Caco-2 (cell line): Measurements from ENCODE around the gene PRDM13. TPM values are rescaled to one million over a fixed set of nuclear protein-coding genes. Genes with fewer than 3 reads are reported as not detected.

Experiments used
- BruUV-seq: library from RNA; stranded (reverse); fragments of 400-500 nt; replicated peaks from 2 replicates; lab custom pipeline; 2021; lab: Mats Ljungman, UMichigan
- CTCF ChIA-PET: fragments of 300-600 bp; sonication (Branson Sonifier 250); formaldehyde crosslinking; loops from one replicate; lab custom pipeline; 2022; ENCODE audit warnings: antibody characterized with exemption; lab: Charles Lee
- POLR2A ChIA-PET: fragments of 300-600 bp; sonication (Branson Sonifier 250); formaldehyde crosslinking; loops from one replicate; lab custom pipeline; 2022; ENCODE audit warnings: antibody characterized with exemption; lab: Charles Lee
- DNase-seq, 2 experiments: peaks; one replicate each; pipeline versions ENCODE4 v3.0.0 to v3.0.0-alpha.2; 2020 to 2022
- H3K27me3 ChIP-seq: replicated peaks from 2 replicates; pipeline ENCODE4 v1.6.0; 2011; ENCODE audit warnings: low read length; ENCODE audit not compliant: control insufficient read depth, insufficient read depth
- H3K36me3 ChIP-seq: 2 replicates; pipeline ENCODE4 v1.5.1; 2011; ENCODE audit warnings: low read length; ENCODE audit not compliant: control insufficient read depth, insufficient read depth
- H3K4me1 ChIP-seq: fragments of 250-450 bp; sonication (Bioruptor Pico); 2 replicates; pipeline ENCODE4 v1.5.1; 2020; ENCODE audit warnings: mild to moderate bottlenecking
- H3K4me3 ChIP-seq: 2 replicates; pipeline ENCODE4 v1.5.1; 2011; ENCODE audit warnings: low read depth, mild to moderate bottlenecking, control low read depth, low read length
- H3K9me3 ChIP-seq: fragments of 250-450 bp; sonication (Bioruptor Pico); 2 replicates; pipeline ENCODE4 v1.5.1; 2020; ENCODE audit warnings: mild to moderate bottlenecking, moderate library complexity
- H3K27ac Mint-ChIP-seq: one replicate; pipeline ENCODE4 v1.8.0; 2022; ENCODE audit warnings: mixed read lengths; ENCODE audit not compliant: unreplicated experiment
- H3K27me3 Mint-ChIP-seq: one replicate; pipeline ENCODE4 v1.8.0; 2022; ENCODE audit warnings: mixed read lengths; ENCODE audit not compliant: insufficient read depth, unreplicated experiment
- H3K36me3 Mint-ChIP-seq: one replicate; pipeline ENCODE4 v1.8.0; 2022; ENCODE audit warnings: mild to moderate bottlenecking, mixed read lengths; ENCODE audit not compliant: insufficient read depth, unreplicated experiment
- H3K4me1 Mint-ChIP-seq: one replicate; pipeline ENCODE4 v1.8.0; 2022; ENCODE audit warnings: low read depth, mixed read lengths; ENCODE audit not compliant: unreplicated experiment
- H3K4me3 Mint-ChIP-seq: one replicate; pipeline ENCODE4 v1.8.0; 2022; ENCODE audit warnings: mild to moderate bottlenecking, moderate library complexity, mixed read lengths; ENCODE audit not compliant: unreplicated experiment
- H3K9me3 Mint-ChIP-seq: one replicate; pipeline ENCODE4 v1.8.0; 2022; ENCODE audit warnings: mixed read lengths; ENCODE audit not compliant: unreplicated experiment
- CTCF ChIP-seq, 2 experiments: fragments of 200-600 bp in 1 of 2; IDR thresholded peaks; 1 replicate in 1 of 2; 2 replicates in 1 of 2; pipeline versions ENCODE4 v1.5.1 to v1.8.0; 2011 to 2022; ENCODE audit warnings: antibody characterized with exemption in 1 of 2, control low read depth in 1 of 2, inconsistent platforms in 1 of 2, low read depth in 1 of 2, low read length in 1 of 2, mild to moderate bottlenecking in 1 of 2, moderate library complexity in 1 of 2; ENCODE audit not compliant: insufficient read depth in 1 of 2, severe bottlenecking in 1 of 2, unreplicated experiment in 1 of 2
- intact Hi-C: fragments of 100-400 bp; cut with micrococcal nuclease; formaldehyde crosslinking; loops from one replicate; pipeline ENCODE4 v1.10.0; 2022; ENCODE audit not compliant: unreplicated experiment
- total RNA-seq: library from RNA; stranded (reverse); gene quantifications from 2 replicates; pipeline ENCODE4 v1.2.3, GENCODE V29; 2022

The PRDM13 gene
- total RNA-seq, 1 experiment from 2014 or later = 0.41 TPM

GRCh38 chr6:99587792-99588191, 18.8 kb upstream of the PRDM13 start:
- no peak for TF ChIP-seq CTCF (IDR thresholded peaks at IDR 0.05; ENCODE audit: insufficient read depth in 1 of 2, low read depth in 1 of 2, low read length in 1 of 2, severe bottlenecking in 1 of 2, unreplicated experiment in 1 of 2)
- no peak for DNase-seq
- Histone ChIP-seq H3K27me3 (peaks cover 2% of the 10 kb centered on the region; the same call in 1 of the 2 replicates), H3K36me3 (no peaks in the 10 kb centered on the region), H3K9me3 (no peaks in the 10 kb centered on the region), H3K4me3 (no peak overlapping the region), H3K4me1 (no peaks in the 10 kb centered on the region)
- CTCF ChIA-PET = interaction anchor here (0.5 to 1.6 kb wide), 3 partner anchors 16 to 1630 kb away, joined by 3 to 7 read pairs (median 6); no protein-coding TSS in a partner anchor
- peaks cover 20% of the 10 kb centered on the region for H3K27me3 Mint-ChIP-seq
- H3K27ac Mint-ChIP-seq = no peak overlapping the region
- no peak overlapping the region for H3K4me3 Mint-ChIP-seq
- no peaks in the 10 kb centered on the region for H3K4me1 Mint-ChIP-seq
- H3K9me3 Mint-ChIP-seq = no peaks in the 10 kb centered on the region
- POLR2A ChIA-PET = no interaction called here
- no TSS peak for BruUV-seq
- intact Hi-C loops = loop anchor here (1.0 to 2.0 kb wide), 5 partner anchors 27 to 235 kb away; no protein-coding TSS in a partner anchor
- no peaks in the 10 kb centered on the region for H3K36me3 Mint-ChIP-seq

DNA sequence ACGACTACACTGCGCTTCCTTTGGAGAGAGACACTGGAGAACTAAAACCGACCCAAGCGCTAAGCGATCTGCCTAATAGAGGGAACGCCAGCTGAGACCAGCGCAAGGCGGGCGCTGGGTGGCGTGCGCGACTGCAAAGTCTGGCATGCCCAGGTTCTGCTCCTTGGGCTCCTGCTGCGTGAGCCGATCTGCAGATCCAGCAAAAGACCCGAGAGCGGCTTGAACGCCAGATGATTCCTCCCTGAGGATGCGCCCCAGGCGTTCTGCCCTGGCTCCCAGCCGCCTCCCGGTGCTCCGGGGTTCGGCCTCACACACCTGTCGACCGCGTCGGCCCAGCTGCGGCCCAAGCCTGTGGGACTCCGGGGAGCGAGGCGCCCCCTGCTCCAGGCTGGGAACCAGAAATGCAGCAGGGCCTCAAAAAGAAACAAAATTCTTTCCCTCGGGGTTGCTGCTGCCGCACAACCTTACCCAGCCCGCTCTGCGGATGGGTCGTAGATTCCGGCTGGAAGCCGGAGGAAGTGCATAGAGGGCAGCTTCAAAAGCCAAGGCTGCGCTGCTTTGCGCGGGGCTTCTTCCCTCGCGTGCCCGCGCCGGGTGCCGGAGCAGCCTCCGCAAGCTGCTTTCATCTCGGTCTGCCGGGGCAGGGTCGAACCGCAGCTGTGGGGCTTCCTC, 17.9 kb upstream of the PRDM13 start:
- POLR2A ChIA-PET = interaction anchor here (0.5 kb wide), 1 partner anchor 21 kb away, joined by 3 read pairs; no protein-coding TSS in a partner anchor
- no peak overlapping the region for H3K27ac Mint-ChIP-seq

More for the DNA sequence above, 17.9 kb upstream of the PRDM13 start:
- Mint-ChIP-seq H3K36me3 (no peaks in the 10 kb centered on the region), H3K9me3 (no peaks in the 10 kb centered on the region), H3K4me1 (no peaks in the 10 kb centered on the region), H3K27me3 (peaks cover 23% of the 10 kb centered on the region), H3K4me3 (peak overlapping the region; percentile 84)
- H3K4me1 ChIP-seq = no peaks in the 10 kb centered on the region
- CTCF ChIA-PET = interaction anchor here (0.5 to 1.6 kb wide), 6 partner anchors 17 to 1631 kb away, joined by 3 to 7 read pairs (median 4); partner anchors contain the start of gene PRDM13
- peak; percentile 33 to 67 for TF ChIP-seq CTCF (IDR thresholded peaks at IDR 0.05; ENCODE audit: insufficient read depth in 1 of 2, low read depth in 1 of 2, low read length in 1 of 2, severe bottlenecking in 1 of 2, unreplicated experiment in 1 of 2)
- H3K27me3 ChIP-seq = peaks cover 2% of the 10 kb centered on the region; the same call in 1 of the 2 replicates
- BruUV-seq = no TSS peak
- H3K36me3 ChIP-seq = no peaks in the 10 kb centered on the region
- H3K9me3 ChIP-seq = no peaks in the 10 kb centered on the region
- peak overlapping the region; percentile 42 for H3K4me3 ChIP-seq
- peak; percentile 76 to 81 for DNase-seq
- intact Hi-C loops = loop anchor here (1.0 to 2.0 kb wide), 5 partner anchors 26 to 234 kb away; no protein-coding TSS in a partner anchor
